HepG2 (cell line): Measurements from ENCODE around the gene PSMA7. TPM values are rescaled to one million over a fixed set of nuclear protein-coding genes. Genes with fewer than 3 reads are reported as not detected.

Source experiments
- AKNA ChIP-seq: sonication (generic); formaldehyde crosslinking; IDR thresholded peaks from 2 replicates; pipeline ENCODE4 v1.4.0; 2020; ENCODE audit warnings: missing genetic modification reagents, borderline replicate concordance
- ATF3 ChIP-seq: sonication (generic); formaldehyde crosslinking; IDR thresholded peaks from 2 replicates; pipeline ENCODE4 v1.4.0; 2020; ENCODE audit warnings: missing genetic modification reagents
- CBX5 ChIP-seq: sonication (generic); formaldehyde crosslinking; IDR thresholded peaks from 2 replicates; pipeline ENCODE4 v1.4.0; 2020; ENCODE audit warnings: missing genetic modification reagents, borderline replicate concordance
- FOXM1 ChIP-seq: sonication (generic); formaldehyde crosslinking; IDR thresholded peaks from 2 replicates; pipeline ENCODE4 v1.5.0; 2020; ENCODE audit warnings: missing genetic modification reagents
- GFI1 ChIP-seq: sonication (generic); formaldehyde crosslinking; IDR thresholded peaks from 2 replicates; pipeline ENCODE4 v1.5.0; 2020; ENCODE audit warnings: missing genetic modification reagents, mild to moderate bottlenecking, borderline replicate concordance
- IRF9 ChIP-seq: sonication (generic); formaldehyde crosslinking; IDR thresholded peaks from 2 replicates; pipeline ENCODE4 v1.8.0; 2022; ENCODE audit warnings: missing genetic modification reagents, mild to moderate bottlenecking, borderline replicate concordance
- MAFK ChIP-seq, 2 experiments: IDR thresholded peaks in 1 of 2; conservative IDR thresholded peaks in 1 of 2; 2 replicates each; pipeline ENCODE4 v1.6.1; 2011; ENCODE audit warnings: improper control_type of control experiment in 2 of 2, low read length in 2 of 2
- NFKB2 ChIP-seq: sonication (generic); formaldehyde crosslinking; IDR thresholded peaks from 2 replicates; pipeline ENCODE4 v1.4.0; 2020; ENCODE audit warnings: missing genetic modification reagents, borderline replicate concordance
- NR2F2 ChIP-seq: IDR thresholded peaks from 2 replicates; pipeline ENCODE4 v1.6.1; 2012; ENCODE audit warnings: low read depth, inconsistent platforms, borderline replicate concordance
- SALL2 ChIP-seq: sonication (generic); formaldehyde crosslinking; IDR thresholded peaks from 2 replicates; pipeline ENCODE4 v1.8.1; 2023; ENCODE audit warnings: mild to moderate bottlenecking, missing genetic modification reagents, inconsistent platforms
- SIN3B ChIP-seq: fragments of 150-350 bp; IDR thresholded peaks from 2 replicates; pipeline ENCODE4 v1.6.1; 2014; ENCODE audit warnings: low read length
- TBX2 ChIP-seq: sonication (generic); formaldehyde crosslinking; IDR thresholded peaks from 2 replicates; pipeline ENCODE4 v1.5.0; 2020; ENCODE audit warnings: missing genetic modification reagents, mild to moderate bottlenecking, borderline replicate concordance
- ZBTB10 ChIP-seq: sonication (generic); formaldehyde crosslinking; IDR thresholded peaks from 2 replicates; pipeline ENCODE4 v1.4.0; 2020; ENCODE audit warnings: missing genetic modification reagents, borderline replicate concordance
- ZBTB38 ChIP-seq: sonication (generic); formaldehyde crosslinking; IDR thresholded peaks from 2 replicates; pipeline ENCODE4 v1.5.1; 2020; ENCODE audit warnings: mild to moderate bottlenecking, missing genetic modification reagents
- ZBTB44 ChIP-seq: sonication (generic); formaldehyde crosslinking; IDR thresholded peaks from 2 replicates; pipeline ENCODE4 v1.4.0; 2020; ENCODE audit warnings: missing genetic modification reagents
- ZNF121 ChIP-seq: sonication (generic); formaldehyde crosslinking; IDR thresholded peaks from 2 replicates; pipeline ENCODE4 v1.5.0; 2020; ENCODE audit warnings: mild to moderate bottlenecking, missing genetic modification reagents
- ZNF232 ChIP-seq: sonication (generic); formaldehyde crosslinking; IDR thresholded peaks from 2 replicates; pipeline ENCODE4 v1.4.0; 2020; ENCODE audit warnings: missing genetic modification reagents, borderline replicate concordance
- ZNF350 ChIP-seq: sonication (generic); formaldehyde crosslinking; IDR thresholded peaks from 2 replicates; pipeline ENCODE4 v1.4.0; 2020; ENCODE audit warnings: mild to moderate bottlenecking, low read depth, missing genetic modification reagents, borderline replicate concordance
- polyA plus RNA-seq, 8 experiments: library from polyadenylated mRNA; depleted of rRNA in 3 of 8; stranded (reverse) in 7 of 8; unstranded in 1 of 8; fragments of >200 nt; fragmentation: Illumina TruSeq in 4 of 8; extraction: Trizol in 4 of 8; gene quantifications; 2 replicates each; pipeline versions ENCODE4 v1.2.1 to v1.2.3, GENCODE V29; 2011 to 2016; ENCODE audit warnings: low read depth in 4 of 8, missing spikeins in 1 of 8, mixed read lengths in 1 of 8; ENCODE audit not compliant: insufficient read depth in 1 of 8
- total RNA-seq, 5 experiments: library from RNA; depleted of rRNA; stranded (reverse); fragments of >200 nt; fragmentation: Illumina TruSeq; extraction: Trizol; gene quantifications; 2 replicates each; pipeline ENCODE4 v1.2.3, GENCODE V29; 2016; ENCODE audit warnings: low read depth in 1 of 5

The PSMA7 gene
- total and polyA plus RNA-seq, 2 of the 13 experiments (the other 11 are each of a cell fraction or from before 2014, with no cell fraction given): 531 to 631 TPM

GRCh38 chr20:62123450-62124118 lies 19.6 kb downstream of the PSMA7 start (continued):
- TF ChIP-seq ZNF350 (CRISPR knock-in tag) (peak; percentile 24; the same call in 1 of the 2 replicates), IRF9 (CRISPR knock-in tag) (peak; percentile 21; the same call in 1 of the 2 replicates), GFI1 (CRISPR knock-in tag) (0 out of 2 replicates have a peak, but pooled peaks have one; percentile 21), ZBTB38 (peak; percentile 30; the same call in 1 of the 2 replicates), SIN3B (no peak), TBX2 (CRISPR knock-in tag) (0 out of 2 replicates have a peak, but pooled peaks have one; percentile 27), ZNF232 (CRISPR knock-in tag) (0 out of 2 replicates have a peak, but pooled peaks have one; percentile 39), CBX5 (CRISPR knock-in tag) (no peak), ZBTB44 (CRISPR knock-in tag) (no peak), AKNA (CRISPR knock-in tag) (no peak), FOXM1 (CRISPR knock-in tag) (no peak), SALL2 (CRISPR knock-in tag) (0 out of 2 replicates have a peak, but pooled peaks have one; percentile 13), MAFK (conservative IDR thresholded peaks at IDR 0.05 in 1 of 2, IDR thresholded peaks at IDR 0.05 in 1 of 2; ENCODE audit: low read length in 2 of 2) (no peak), ATF3 (no peak), NR2F2 (no peak), ZBTB10 (CRISPR knock-in tag) (peak; percentile 49; the same call in 1 of the 2 replicates), ZNF121 (CRISPR knock-in tag) (no peak), NFKB2 (CRISPR knock-in tag) (0 out of 2 replicates have a peak, but pooled peaks have one; percentile 31)
